DND-41 (cell line): Measurements from ENCODE around the gene DEPP1.
A peak's percentile ranks its signal among the peaks of the same experiment; 100 is the strongest.

Source experiments
- ATAC-seq: fragments of 200-7000 bp; cut with Tn5 transposase; 3 replicates; pipeline ENCODE4 v1.9.1; 2021; ENCODE audit warnings: low read depth; ENCODE audit not compliant: insufficient read depth
- DNase-seq: peaks from one replicate; pipeline ENCODE4 v3.0.0-alpha.2; 2020
- H2AFZ ChIP-seq: 2 replicates; pipeline ENCODE4 v1.6.0; 2012; ENCODE audit warnings: low read depth, low read length
- H3K27ac ChIP-seq: 2 replicates; pipeline ENCODE4 v1.5.1; 2012; ENCODE audit warnings: low read length, inconsistent platforms
- H3K27me3 ChIP-seq: fragments of 200-600 bp; sonication (generic); 2 replicates; pipeline ENCODE4 v1.6.0; 2012; ENCODE audit warnings: low read length, mild to moderate bottlenecking, inconsistent platforms; ENCODE audit not compliant: insufficient read depth, poor library complexity
- H3K36me3 ChIP-seq: 2 replicates; pipeline ENCODE4 v1.5.1; 2012; ENCODE audit warnings: low read length, inconsistent platforms; ENCODE audit not compliant: insufficient read depth
- H3K4me1 ChIP-seq: 2 replicates; pipeline ENCODE4 v1.5.1; 2012; ENCODE audit warnings: mild to moderate bottlenecking, low read length; ENCODE audit not compliant: insufficient read depth
- H3K4me2 ChIP-seq: 2 replicates; pipeline ENCODE4 v1.6.0; 2012; ENCODE audit warnings: mild to moderate bottlenecking, moderate library complexity, low read length, inconsistent platforms; ENCODE audit not compliant: insufficient read depth
- H3K4me3 ChIP-seq, 2 experiments: fragments of 200-600 bp in 1 of 2; shearing (Covaris generic) in 1 of 2; 2 replicates each; pipeline ENCODE4 v1.5.1; 2012 to 2016; ENCODE audit warnings: inconsistent platforms in 2 of 2, low read length in 2 of 2, mild to moderate bottlenecking in 2 of 2, low read depth in 1 of 2, moderate library complexity in 1 of 2
- H3K79me2 ChIP-seq: 2 replicates; pipeline ENCODE4 v1.6.0; 2012; ENCODE audit warnings: low read length, inconsistent platforms; ENCODE audit not compliant: insufficient read depth
- H3K9ac ChIP-seq: 2 replicates; pipeline ENCODE4 v1.6.0; 2012; ENCODE audit warnings: low read depth, mild to moderate bottlenecking, inconsistent platforms, low read length, moderate library complexity
- H3K9me3 ChIP-seq: 2 replicates; pipeline ENCODE4 v1.5.1; 2012; ENCODE audit warnings: low read length, moderate library complexity, mild to moderate bottlenecking, inconsistent platforms; ENCODE audit not compliant: insufficient read depth, severe bottlenecking
- H4K20me1 ChIP-seq: 2 replicates; pipeline ENCODE4 v1.6.0; 2012; ENCODE audit warnings: low read length; ENCODE audit not compliant: insufficient read depth
- EZH2 ChIP-seq: IDR thresholded peaks from 3 replicates; pipeline ENCODE4 v1.6.1; 2012; ENCODE audit warnings: borderline replicate concordance, low read depth, mild to moderate bottlenecking, moderate library complexity, low read length, inconsistent platforms; ENCODE audit not compliant: severe bottlenecking
- TF ChIP-seq, protein P1 (sequence below): IDR thresholded peaks from 2 replicates; pipeline ENCODE4 v1.5.1; 2012; ENCODE audit warnings: borderline replicate concordance, low read length, moderate library complexity, mild to moderate bottlenecking; ENCODE audit not compliant: poor library complexity, severe bottlenecking; ENCODE audit errors: extremely low read depth

Gene DEPP1

DNA sequence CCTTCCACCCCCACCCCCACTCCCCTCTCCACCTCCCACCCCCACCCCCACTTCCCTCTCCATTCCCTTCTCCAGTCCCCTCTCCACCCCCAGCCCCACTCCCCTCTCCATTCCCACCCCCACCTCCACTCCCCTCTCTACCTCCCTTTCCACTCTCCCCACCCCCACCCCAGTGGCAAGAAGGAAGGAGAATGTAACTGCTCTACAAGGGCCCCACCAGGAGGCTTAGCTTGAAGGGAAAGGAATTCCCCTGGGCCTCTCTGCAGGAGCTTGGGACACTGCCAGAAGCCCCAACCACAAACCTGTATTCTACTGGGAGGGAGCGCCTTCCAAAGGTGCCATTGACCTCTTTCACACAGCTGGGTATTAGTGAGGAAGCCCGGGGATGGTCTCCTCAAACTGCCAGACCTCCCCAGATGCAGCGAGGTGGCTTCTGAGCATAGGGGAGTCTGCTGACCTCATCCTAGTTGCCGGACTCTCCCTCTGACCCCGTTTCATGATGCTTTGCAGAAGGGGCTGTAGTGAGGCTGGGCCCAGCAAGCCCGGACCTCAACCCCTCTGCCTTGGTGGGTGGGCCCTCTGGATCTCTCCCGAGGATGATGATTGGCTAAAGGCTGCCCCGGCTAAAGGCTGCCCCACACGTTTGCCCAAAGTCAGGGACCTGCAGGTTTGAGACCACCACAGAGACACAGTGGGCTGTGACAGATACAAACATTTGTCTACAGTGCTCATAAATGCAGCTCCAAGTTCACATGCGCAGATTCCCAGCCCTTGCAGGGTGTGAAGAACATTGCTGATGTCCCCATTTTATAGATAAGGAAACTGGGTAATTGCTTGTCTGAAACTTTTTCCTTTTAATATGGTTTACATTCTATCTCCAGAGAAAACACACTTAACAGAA is 2.9 kb downstream of the DEPP1 start:
- no peaks in the 10 kb centered on the region for H3K9me3 ChIP-seq
- no peaks in the 10 kb centered on the region for H3K79me2 ChIP-seq
- no peaks in the 10 kb centered on the region for H3K36me3 ChIP-seq
- peak; percentile 42 for ATAC-seq
- H3K27me3 ChIP-seq: no peaks in the 10 kb centered on the region
- H3K4me1 ChIP-seq: peaks cover 29% of the 10 kb centered on the region
- no peak overlapping the region for H3K4me2 ChIP-seq
- 0 out of 2 replicates have a peak overlapping the region, but pooled peaks have one; percentile 22 for H3K27ac ChIP-seq
- H4K20me1 ChIP-seq: no peaks in the 10 kb centered on the region
- H3K4me3 ChIP-seq: no peak overlapping the region
- no peak overlapping the region for H2AFZ ChIP-seq
- H3K9ac ChIP-seq: no peak overlapping the region
- DNase-seq: peak; percentile 63
- TF ChIP-seq EZH2: no peak
- TF ChIP-seq, protein P1, sequence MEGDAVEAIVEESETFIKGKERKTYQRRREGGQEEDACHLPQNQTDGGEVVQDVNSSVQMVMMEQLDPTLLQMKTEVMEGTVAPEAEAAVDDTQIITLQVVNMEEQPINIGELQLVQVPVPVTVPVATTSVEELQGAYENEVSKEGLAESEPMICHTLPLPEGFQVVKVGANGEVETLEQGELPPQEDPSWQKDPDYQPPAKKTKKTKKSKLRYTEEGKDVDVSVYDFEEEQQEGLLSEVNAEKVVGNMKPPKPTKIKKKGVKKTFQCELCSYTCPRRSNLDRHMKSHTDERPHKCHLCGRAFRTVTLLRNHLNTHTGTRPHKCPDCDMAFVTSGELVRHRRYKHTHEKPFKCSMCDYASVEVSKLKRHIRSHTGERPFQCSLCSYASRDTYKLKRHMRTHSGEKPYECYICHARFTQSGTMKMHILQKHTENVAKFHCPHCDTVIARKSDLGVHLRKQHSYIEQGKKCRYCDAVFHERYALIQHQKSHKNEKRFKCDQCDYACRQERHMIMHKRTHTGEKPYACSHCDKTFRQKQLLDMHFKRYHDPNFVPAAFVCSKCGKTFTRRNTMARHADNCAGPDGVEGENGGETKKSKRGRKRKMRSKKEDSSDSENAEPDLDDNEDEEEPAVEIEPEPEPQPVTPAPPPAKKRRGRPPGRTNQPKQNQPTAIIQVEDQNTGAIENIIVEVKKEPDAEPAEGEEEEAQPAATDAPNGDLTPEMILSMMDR: peak; percentile 10

DNA sequence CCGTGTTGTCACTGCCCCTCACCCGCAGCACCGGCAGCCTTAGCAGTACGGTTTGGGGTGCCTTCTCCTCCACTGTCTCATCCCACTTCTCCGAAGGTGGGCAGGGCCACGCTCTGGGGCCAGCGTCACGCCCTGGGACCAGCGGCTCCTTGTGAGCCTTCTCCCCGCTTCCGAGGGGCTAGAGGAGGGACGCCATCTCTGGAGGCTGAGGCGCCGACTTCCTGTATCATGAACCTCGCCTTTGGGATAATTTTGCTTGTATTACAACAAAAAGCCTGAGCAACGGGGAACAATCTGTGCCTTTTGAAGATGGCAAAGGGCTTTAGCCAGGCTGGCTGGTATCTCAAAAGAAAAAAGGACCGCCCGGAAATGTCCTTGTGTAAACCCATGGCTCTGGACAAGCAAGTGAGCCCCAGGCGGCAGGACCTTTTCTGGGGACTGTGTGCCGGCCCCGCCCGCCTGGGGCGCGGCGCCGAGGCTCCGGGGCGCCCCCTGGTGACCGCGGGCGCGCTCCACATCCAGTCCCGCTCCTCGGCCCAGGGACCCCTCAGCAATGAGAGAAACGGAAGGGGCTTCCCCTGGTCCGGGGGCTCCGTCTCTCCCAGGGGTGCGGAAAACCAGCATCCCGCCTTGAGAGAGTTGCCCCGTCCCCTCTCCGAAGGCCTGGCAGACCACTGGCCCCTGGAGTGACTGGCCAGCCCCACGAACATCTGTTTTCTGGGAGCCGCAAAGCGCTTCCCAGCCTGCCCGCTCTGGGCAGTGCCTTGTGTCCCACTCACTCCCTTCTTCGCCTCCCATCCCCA is 3.8 kb downstream of the DEPP1 start:
- Histone ChIP-seq H3K4me1 (peaks cover 29% of the 10 kb centered on the region), H3K4me3 (no peak overlapping the region), H3K79me2 (no peaks in the 10 kb centered on the region), H3K4me2 (peak overlapping the region; percentile 28; the same call in 1 of the 2 replicates), H2AFZ (peak overlapping the region; percentile 36; the same call in 1 of the 2 replicates), H3K27ac (no peak overlapping the region), H3K27me3 (no peaks in the 10 kb centered on the region), H3K36me3 (no peaks in the 10 kb centered on the region), H4K20me1 (no peaks in the 10 kb centered on the region), H3K9ac (no peak overlapping the region), H3K9me3 (no peaks in the 10 kb centered on the region)
- peak; percentile 61 for DNase-seq
- TF ChIP-seq, protein P1: peak; percentile 79
- TF ChIP-seq EZH2: no peak
- ATAC-seq: peak; percentile 92

DNA sequence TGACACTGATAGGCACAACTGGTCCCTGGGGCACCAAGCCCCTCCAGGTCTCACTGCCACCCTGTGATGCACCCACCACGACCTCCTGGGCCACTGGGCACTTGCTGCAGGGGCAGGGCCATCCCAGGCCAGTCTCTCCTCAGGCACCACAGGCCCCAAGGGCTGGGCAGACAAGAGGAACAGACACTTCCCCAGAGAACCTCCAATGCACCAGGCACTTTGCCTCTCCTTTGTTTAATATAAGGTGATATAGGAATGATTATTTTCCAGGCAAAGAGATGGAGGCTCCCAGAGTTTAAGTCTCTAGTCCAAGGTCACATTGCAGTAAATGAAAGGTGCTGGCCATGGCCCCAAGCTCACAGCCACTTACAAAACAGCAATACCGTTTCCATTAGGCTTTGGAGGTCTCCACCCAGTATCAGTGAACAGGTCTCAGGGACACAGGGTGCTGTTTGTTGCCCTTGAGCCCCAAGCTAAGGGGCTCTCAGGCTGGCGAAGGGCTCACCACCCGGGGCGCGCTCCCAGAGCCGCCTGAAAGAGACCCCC is 4.5 kb downstream of the DEPP1 start:
- no peak overlapping the region for H3K27ac ChIP-seq
- 0 out of 2 replicates have a peak overlapping the region, but pooled peaks have one; percentile 28 for H3K4me2 ChIP-seq
- peaks cover 33% of the 10 kb centered on the region for H3K4me1 ChIP-seq

More for the DNA sequence above, 4.5 kb downstream of the DEPP1 start:
- no peak for DNase-seq
- no peak overlapping the region for H2AFZ ChIP-seq
- no peak for ATAC-seq
- no peaks in the 10 kb centered on the region for H4K20me1 ChIP-seq
- no peaks in the 10 kb centered on the region for H3K79me2 ChIP-seq
- H3K4me3 ChIP-seq: no peak overlapping the region
- H3K27me3 ChIP-seq: no peaks in the 10 kb centered on the region
- no peaks in the 10 kb centered on the region for H3K9me3 ChIP-seq
- no peak overlapping the region for H3K9ac ChIP-seq
- TF ChIP-seq, protein P1: no peak
- no peak for TF ChIP-seq EZH2
- H3K36me3 ChIP-seq: no peaks in the 10 kb centered on the region
